ENCODE data around the gene CCN2.

Gene CCN2, protein sequence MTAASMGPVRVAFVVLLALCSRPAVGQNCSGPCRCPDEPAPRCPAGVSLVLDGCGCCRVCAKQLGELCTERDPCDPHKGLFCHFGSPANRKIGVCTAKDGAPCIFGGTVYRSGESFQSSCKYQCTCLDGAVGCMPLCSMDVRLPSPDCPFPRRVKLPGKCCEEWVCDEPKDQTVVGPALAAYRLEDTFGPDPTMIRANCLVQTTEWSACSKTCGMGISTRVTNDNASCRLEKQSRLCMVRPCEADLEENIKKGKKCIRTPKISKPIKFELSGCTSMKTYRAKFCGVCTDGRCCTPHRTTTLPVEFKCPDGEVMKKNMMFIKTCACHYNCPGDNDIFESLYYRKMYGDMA

GRCh38 chr6:131950767-131951575 lies at the start of gene CCN2:
Gene CCN2 (minus strand): TSS chr6:131951372. CDS start chr6:131951172, 200 bp downstream.
- DNase-seq, result no peak

GRCh38 chr6:132000296-132000695 lies 49.1 kb upstream of the CCN2 start:
- no peak for DNase-seq

DNA sequence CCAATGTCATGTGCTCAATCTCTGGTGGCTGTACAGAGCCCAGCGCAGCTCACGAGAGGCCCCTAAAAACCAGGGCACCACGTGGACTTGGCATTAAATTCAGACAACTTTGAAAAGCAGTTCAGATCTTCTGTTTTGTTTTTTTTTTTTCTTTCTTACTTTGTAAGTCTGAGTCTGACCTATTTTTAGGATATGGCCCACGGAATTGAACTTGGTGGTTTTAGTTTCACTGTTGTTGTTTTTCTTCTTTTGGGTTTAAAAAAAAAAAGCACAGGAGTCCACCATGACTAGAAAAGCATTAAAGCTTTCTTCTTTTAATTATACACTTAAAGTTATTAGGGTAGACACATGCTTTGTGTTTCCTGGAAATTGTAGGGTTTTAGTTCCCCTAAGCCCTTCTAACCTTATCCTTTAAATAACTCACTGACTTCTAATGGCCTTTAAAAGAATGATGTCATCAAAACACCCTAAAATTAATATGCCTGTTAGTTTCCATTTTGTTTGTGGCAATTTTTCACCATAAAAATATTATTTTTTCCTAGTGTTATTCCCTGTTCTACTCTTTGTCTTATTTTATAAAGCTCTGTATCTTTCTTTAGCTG lies 48.5 kb upstream of the CCN2 start:
- no peak for DNase-seq

GRCh38 chr6:131998255-131998982 lies 47.2 kb upstream of the CCN2 start:
- no peak for DNase-seq

DNA sequence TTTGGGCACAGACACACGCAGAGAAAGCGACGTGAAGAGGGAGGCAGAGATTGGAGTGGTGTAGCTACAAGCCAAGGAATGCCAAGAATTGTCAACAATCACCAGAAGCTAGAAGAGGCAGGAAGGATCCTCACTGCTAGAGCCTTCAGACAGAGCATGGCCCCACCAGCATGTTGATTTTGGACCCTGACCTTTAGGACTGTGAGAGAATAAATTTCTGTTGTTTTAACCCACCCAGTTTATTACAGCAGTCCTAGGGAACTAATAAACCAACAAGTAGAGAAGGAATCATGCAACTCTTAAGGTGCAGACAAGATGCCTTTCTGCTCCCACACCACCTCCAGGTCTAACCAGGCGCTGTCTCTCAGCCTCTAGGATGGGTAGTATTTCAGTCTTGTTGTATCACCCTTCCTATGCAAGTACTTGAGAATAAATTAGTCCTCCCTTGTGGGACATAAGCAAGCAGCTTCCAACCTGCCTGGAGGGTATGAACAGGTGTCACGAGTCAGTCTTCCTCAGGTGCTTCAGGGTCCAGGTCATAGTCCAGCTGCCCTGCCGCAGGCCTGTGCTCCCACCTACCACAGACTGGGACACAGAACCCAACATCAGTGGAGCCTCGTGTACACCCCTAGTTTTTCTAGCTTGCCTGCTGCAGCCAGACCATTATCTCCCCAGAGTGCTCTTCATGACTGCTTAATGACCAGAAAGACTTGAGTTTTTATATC lies 46.4 kb upstream of the CCN2 start:
- no peak for DNase-seq

DNA sequence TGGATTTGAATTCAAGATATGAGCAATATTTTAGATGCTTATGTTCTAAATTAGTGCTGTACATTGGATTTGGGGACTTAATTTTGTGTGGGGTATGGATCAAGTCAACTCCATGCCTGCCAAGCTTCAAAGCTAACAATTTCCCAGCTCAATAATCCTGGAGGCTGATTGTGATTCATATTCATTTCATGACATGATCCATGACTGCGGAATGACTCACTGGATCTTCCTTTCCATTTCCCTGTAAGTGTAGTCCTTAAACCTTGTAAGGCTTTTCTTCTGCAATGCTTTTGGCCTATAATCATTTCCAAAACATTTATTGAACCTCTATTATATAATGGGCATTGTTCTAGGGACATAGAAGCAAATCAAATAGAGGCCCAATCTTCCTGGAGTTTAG lies 44.7 kb upstream of the CCN2 start:
- no peak for DNase-seq

DNA sequence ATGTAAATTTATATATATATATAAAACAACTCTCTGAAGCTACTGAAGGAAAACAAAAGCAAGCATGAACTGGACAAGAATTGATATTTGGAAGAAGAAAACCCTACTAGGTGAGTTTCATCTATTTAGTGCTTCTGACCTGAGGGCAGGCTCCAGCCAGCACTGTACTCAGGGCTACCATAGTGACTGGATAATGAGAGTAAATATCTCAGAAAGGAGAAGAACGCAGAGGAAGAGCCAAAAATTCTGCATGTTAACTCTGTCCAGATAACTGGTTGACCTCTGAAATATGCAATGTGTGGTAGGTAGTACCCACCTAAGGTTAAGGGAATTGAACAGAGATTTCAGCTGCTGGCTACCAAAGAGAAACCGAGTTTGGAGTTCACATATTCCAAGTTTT lies 41.4 kb upstream of the CCN2 start:
- no peak for DNase-seq

DNA sequence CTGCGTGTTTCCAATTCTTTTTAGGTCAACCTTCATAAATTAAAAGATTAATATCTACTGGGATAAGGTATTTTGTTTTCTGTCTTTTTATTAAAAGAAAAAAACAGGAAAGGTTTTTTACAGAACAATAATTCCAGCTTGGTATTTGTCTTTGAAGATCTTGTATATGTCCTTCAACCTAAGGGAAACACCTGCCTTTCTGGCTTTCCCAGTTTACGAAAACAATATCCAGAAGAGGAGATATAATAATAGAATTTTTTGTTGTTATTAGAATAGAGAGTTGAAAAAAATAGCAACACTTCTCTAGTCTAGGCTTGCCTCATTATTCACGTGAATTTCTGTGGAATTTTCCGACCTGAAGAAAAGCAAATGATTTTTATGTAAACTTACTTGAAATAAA lies 37.9 kb upstream of the CCN2 start:
- no peak for DNase-seq

GRCh38 chr6:131982740-131983259 lies 31.6 kb upstream of the CCN2 start:
- no peak for DNase-seq

- no peak for DNase-seq
Measured at GRCh38 chr6:131981624-131981978, 30.4 kb upstream of the CCN2 start.

DNA sequence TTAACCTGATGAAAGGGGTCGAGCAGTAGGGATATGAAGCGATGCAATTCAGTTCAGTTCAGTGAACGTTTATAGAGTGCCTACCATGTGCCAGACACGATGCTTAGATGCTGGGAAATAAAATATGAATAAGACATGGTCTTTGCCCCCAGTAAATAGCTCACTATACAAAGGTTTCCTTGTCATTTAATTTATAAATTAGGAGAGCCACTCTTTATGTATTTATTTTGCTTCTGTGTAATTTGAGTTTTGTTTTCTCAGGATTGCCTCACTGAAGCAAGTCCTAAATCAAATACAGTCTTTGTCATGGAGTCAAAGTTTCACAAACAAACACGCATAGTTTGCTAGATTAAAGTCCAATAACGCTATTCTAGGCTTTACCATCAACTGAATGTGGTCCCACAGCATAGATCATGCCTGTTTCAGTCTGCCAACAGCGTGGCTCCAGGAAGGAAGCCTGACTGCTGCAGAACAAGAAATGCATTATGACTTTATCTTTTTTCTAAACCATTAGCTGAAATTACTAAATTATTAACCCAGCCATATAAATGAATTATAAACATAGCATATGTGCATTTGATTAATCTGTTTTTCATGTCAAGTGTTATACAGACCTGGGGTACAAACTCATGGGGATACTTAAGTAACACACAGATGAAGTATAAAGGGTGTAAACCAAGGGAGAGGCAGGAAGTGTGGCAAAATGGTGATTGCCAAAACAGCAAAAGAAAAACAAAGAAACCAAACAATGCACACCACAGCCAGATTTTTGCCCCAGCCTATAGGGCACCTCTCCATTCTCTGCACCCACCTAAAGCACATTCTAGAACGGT lies 29.8 kb upstream of the CCN2 start:
- no peak for DNase-seq

DNA sequence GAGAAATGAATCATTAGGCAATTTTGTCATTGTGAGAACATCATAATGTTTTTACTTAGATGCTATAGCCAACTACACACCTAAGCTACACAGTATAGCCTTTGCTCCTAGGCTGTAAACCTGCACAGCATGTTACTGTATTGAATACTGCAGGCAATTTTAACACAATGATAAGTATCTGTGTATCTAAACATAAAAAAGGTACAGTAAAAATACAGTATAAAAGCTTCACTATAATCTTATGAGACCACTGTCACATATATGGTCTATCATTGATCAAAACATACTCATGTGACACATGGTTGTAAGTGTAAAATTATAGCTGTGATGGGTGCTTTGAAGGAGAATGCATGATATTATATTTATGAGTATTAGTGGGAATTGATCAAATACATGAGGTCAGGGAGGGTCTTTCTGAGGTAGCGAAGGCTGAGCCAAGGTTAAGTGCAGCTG lies 29.2 kb upstream of the CCN2 start:
- DNase-seq, result no peak

DNA sequence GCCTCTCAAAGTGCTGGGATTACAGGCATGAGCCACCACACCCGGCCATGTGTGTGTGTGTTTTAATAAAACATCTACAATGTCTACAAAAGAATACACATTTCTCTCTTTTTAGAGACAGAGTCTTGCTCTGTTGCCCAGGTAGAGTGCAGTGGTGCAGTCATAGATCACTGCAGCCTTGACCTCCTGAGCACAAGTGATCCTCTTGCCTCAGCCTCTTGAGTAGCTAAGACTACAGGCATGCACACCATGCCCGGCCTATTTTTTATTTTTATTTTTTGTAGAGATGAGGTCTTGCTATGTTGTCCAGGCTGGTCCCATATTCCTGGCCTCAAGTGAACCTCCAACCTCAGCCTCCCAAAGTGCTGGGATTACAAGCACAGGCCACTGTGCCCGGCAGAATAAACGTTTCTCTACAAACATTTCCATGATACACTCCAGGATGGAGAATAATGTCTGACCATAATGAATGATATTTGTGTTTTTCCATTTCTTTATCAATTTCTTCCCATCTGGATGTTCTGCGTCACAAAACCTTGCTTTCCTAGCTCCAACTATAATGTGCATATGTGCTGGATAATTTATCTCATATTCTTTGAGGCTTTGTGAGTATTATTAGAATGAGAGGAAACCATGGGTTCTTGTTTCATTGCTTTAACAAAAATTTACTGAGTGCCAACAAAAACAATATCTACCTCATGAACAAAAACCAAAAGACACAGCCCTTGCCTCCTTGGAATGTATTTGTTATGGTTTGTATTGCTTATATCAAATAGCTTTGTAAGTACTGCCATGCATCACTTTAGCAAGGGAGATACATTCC lies 28.6 kb upstream of the CCN2 start:
- no peak for DNase-seq

DNA sequence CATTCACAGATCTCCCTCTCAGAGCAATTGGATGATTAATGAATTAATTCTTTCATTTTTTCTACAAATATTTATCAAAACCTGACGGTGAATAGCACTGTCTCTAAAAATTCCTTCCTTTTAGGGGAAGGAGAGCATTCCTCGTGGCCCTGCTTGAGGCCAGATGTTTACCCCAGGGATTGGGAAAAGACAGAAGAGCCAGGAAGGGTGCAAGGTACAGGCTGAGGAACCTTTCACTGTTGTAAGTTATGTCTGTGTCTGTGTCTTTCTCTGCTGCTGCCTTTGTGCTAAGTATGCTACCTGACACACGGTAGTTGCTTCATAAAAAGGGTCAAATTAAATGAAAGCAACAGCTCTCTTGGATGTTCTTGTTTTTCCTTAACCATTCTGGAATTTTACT lies 27.4 kb upstream of the CCN2 start:
- DNase-seq, result no peak

- DNase-seq, result no peak
Measured at GRCh38 chr6:131976545-131977061, 25.4 kb upstream of the CCN2 start.

- no peak for DNase-seq
Measured at GRCh38 chr6:131972741-131973140, 21.6 kb upstream of the CCN2 start.

DNA sequence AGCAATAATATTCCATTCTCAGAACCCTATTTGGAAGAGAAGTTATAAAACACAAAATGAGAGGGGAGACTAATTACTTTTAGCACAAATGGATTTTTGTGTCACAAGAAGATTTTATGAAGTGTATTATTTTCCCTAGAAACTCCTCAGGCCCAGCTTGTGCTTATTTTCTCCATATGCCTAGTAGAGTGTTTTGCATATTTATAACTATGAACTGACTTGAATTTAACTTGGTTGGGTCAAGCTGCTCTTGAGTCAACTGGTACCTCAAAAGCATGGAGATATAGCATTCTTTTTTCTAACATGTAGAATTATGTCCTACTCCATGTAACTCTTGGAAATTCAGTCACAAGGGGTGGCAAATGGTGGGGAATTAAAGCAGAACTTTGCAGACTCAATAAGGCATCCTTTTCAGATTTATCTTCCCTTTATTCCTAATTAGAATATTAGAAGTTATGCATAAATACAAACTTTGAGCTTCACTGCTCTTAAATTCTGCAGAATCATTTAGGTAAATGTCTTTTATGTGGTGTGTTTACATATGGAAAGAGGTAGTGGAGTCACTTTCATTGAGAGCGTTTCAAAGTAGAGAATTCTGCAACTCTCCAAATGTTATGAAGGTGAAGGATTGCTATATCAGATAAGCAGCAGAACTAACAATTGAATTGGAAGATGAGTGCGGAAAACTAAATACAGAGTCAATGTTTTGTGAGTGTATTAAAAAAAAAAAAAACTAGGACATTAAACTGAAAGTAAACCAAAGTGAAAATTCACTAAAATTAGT lies 19.1 kb upstream of the CCN2 start:
- DNase-seq, result no peak

GRCh38 chr6:131968656-131969055 lies 17.5 kb upstream of the CCN2 start:
- no peak for DNase-seq

GRCh38 chr6:131967948-131968347 lies 16.8 kb upstream of the CCN2 start:
- DNase-seq, result no peak
